ENCODE results near the gene C11orf68. TPM values are rescaled to one million over a fixed set of nuclear protein-coding genes. Genes with fewer than 3 reads are reported as not detected.

The C11orf68 gene
- total RNA-seq, 1 donor from 2014 or later, result 30.0 TPM

DNA sequence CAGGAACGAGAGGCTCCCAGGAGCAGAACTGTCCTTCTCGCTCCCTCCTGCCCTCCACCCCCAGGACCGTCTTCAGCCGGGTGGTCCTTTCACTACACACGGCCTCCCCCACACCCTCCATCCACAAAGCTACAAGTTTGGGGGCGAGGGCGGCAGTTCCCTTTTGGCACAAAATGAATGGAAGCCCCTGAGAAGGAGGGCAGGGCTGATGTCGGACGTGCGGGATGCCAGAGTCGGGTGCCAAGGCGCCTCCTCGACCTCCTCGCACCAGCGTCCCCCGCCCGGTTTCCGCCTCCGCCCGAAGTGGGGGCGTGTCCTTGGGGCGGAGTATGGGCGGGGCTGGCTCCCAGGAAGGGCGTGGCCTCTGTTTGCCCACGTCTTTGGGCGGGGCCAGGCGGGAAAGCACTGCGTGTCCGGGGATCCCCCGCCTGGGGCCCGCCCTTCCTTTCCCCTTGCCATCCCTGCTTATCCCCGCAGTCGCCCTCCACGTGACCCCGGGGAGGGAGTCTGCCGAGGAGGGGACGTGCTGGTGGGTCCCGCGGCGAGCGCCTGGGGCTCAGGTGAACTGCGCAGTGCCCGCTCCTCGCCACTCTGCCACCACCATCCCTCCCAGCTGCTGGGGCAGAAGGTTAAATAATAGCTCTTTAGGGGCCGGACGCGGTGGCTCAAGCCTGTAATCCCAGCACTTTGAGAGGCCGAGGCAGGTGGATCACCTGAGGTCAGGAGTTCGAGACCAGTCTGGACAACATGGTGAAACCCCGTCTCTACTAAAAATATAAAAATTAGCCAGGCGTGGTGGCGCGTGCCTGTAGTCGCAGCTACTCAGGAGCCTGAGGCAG lies 45.3 kb downstream of the C11orf68 start:
- DNase-seq (ENCODE audit: extremely low read depth, low read depth, low spot score), result no peak

DNA sequence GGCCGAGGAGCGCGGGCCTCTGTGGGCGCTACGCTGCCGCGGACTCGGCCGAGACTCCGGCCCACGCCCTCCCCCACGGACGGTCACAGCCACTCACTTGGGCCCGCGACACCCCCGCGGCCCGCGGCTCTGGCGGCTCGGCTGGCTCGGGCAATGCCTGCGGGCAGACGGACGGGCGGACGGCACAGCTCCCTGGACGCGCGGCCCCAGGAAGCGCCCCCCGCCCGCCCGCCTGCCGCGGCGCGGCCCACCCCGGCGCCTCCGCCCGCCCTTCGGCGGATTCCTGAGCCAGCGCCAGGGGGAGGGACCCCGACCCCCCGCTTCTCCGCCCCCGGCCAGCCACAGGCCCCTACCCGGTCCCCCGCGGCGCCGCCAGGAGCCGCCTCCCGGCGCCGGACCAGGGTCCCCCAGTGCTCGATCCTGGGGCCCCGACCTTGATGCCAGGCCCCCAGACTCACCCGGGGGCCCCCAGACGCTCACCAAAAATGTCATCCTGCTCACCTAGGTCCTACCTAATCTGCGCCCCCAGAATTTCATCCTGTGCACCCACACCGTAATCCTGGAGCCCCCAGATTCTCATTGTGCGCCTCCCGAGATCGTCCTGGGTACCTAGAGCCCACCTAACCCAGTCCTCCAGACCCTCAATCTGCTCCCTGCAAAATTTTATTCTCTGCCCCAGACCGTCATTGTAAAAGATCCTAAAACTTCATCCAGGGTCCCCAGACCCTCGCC lies 46.1 kb downstream of the C11orf68 start, which contains the start of gene EFEMP2:
Gene EFEMP2, minus strand, starts transcription at position 215 of the 732 bp plus-strand sequence. CDS start 446 bp downstream, outside the sequence.
- DNase-seq (ENCODE audit: extremely low read depth, low read depth, low spot score), result no peak

DNA sequence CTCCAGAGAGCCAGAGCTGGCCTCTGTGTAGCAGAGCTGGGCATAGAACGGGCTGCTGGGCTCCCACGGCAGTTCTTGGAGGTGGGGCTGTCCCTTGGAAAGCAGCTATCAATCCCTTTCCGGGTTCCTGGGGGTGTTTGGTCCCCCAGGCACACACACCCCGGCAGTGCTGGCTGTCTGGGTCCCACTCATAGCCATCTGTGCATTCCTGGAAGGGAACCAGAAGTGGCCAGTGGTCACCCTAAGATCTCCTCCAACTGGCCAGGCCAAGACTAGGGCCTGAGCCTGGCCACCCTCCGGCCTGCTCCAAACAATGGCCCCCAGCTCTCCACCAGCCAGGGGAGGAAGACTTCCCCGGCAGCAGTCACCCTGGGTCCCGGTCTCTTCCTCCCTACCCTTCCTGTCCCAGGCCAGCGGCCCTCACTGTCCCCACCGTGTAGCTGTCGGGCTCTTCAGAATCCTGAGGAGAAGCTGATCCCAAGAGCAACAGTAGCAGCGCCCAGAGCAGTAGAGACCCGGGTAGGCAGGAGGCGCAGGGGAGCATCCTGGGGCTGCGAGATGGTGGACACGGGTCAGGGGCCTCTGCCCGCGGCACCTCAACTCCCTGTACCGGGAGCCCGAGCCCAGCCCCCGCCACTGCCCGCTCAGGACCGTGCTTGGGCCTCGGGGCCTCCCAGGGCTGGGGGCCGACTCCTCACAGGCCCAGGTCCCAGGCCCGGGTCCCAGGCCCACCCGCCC lies 46.9 kb downstream of the C11orf68 start:
- no peak for DNase-seq (ENCODE audit: extremely low read depth, low read depth, low spot score)

DNA sequence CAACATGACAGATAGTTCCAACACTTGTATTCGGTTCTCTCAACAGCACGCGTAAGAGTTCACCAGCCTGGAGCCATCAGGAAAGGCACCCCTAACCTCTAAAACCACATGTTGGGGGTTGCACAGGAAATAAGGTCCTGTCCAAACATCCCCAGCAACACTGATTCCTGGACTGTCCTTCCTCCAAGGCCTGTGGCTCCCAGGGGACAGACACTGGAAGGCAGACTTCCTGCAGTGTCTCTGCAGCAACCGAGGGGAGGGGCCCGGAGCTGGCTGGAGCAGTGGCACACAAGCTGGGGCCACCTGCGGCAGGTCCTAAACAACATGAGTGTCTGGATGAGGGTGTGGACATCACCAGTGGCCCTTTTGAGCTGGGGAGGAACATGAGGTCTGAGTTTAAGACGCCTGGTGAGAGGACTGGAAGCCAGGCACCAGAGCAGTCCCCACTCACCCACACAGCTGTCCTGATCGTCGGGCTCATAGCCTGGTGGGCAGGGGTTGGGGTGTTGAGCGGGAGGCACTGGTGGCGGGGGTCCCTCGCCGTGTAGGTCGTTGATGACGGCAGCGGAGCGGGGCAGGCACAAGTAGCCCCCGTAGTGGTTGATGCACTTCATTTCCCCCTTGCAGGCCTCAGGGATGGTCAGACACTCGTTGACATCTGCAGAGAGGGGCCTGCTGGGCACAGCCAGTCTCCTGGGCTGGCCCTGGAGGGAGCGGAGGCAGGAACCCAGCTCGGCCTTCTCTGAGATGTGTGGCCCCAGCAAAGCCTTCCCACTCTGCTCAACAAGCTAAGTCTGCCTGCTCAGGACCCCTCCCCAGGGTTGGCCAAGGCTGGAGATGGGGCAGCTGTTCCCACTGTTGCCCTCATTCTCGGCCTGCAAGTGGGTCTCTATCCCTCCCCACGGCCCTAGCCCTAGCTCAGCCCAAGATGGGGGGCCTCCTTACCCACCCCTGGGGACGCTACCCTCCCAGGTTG lies 47.9 kb downstream of the C11orf68 start:
- DNase-seq (ENCODE audit: extremely low read depth, low read depth, low spot score), result no peak

DNA sequence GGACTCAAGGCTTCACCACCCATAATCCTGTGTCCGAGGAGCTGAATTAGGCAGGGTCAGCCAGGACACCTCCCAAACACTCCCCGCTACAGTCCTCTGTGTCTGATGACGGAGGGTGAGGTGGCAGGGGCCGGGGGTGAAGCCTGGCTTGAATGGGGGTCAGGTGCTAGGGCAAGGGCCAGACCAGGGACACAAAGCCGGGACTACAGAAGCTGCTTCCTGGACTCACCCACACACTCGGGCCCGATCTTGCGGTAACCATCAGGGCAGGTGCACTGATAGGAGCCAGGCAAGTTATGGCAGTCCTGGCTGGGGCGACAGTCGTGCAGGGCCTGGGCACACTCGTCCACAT lies 48.6 kb downstream of the C11orf68 start:
- no peak for DNase-seq (ENCODE audit: extremely low read depth, low read depth, low spot score)

DNA sequence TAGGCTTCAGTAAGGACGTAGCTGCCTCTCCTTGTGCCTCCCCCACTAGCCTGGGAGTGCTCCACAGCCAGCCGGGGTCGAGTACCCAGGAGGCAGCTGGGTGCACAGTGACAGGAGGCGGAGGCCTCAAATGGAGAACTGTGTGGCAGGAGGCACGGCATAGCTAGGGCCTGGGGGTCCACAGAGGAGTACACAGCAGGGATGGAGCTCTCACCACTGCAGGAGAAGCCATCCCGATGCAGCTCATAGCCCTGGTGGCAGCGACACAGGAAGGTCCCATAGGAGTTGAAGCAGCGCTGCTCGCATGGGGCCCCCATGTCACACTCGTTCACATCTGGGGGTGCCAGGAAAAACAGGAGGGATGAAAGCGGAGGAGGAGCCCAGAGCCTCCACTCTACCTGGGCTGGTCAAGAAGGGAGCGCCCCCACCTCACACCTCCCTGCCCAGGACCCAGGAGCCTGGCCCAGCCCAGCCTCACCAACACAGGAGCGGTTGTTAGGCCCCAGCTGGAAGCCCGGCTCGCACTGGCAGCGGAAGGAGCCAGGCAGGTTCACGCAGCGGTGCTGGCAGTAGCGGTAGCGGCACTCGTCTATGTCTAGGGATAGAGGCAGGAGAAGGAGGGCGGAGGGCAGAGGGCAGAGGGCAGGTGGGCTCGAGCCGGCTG lies 49.1 kb downstream of the C11orf68 start:
- DNase-seq (ENCODE audit: extremely low read depth, low read depth, low spot score), result no peak

DNA sequence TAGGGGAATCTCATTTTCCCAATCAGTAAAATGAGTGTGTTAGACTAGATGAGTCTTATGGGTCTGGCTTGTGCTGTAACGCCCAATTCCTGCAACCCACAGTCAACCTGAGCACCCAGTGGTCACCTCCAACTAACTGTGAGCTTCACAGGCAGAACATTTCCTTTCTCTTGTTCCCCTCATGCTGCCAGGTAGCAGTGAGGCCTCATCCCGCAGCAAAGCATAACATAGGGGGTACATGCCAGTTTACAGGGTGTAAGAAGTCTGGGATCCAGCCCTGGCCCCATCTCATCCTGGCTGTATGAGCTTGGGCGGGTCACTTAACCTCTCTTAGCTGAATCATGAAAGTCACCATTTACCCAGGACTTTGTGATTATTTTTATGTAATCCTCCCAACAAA lies 50.0 kb downstream of the C11orf68 start:
- DNase-seq (ENCODE audit: extremely low read depth, low read depth, low spot score), result no peak

DNA sequence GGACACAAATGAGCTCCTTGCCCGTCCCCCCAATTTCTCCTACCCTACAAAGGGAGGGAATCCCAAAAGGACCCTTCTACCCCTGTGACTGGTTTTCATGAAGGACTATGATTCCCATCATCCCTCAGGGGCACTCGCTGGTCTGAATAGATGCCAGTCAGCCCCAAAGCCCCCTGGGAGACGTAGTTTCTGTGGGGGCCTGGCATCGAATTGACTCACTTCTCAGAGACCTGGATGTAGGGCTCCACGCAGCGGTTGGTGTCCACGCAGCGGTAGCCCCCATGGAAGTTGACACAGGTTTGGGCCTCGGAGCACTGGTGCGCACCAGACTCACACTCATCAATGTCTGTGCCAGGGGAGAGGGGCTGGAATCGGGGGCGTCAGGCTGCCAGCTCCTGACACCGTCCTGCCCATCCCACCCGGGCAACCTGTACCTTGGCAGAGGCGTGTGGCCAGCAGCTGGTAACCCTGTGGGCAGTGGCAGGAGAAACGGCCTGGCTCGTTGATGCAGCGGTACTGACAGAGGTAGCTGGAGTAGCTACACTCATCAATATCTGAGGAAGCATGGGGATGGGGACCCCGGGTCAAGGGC lies 50.7 kb downstream of the C11orf68 start:
- no peak for DNase-seq (ENCODE audit: extremely low read depth, low read depth, low spot score)

DNA sequence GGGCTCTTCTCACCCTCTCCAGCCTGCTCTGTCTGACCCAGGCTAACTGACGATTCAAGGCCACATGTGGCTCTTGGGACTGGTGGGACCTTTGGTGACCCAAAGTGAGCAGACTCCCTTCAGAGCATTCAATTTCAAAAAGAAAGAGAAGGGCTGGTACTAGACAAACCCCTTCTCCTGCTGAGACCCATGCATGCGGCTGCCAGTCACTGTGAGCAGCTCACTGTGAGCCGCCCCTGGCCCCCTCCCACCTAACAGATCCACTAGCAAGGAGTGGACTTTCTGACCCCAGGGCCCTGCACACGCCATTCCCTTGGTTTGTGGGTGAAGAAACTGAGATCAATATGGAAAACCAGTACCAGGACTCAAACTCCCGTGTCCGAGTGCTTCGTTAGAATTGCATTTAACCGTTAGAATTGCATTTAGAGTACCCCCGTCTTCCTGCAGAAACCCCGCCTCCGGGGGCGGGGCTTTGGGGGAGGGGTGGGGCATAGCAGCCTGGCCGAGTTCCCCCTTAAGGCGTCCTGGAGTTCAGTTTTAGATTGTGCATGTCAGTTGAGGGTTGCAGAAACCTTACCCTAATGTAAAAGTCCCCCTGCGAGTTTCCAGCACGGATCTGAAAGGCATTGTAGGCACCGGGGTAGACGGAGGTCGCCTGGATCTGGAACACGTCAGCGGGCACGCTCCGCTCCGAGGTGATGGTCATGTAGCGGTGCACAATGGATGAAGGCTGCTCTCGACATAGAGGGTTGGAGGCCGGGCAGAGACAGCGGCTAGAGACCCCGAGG lies 51.4 kb downstream of the C11orf68 start:
- no peak for DNase-seq (ENCODE audit: extremely low read depth, low read depth, low spot score)

Other genes starting within 250 kb of the C11orf68 start
- 38.9 and 47.5 TPM in 2 replicates for gene KAT5, start 206.8 kb downstream of the C11orf68 start, total RNA-seq
- gene RNASEH2C, start 198.3 kb downstream of the C11orf68 start, total RNA-seq, result 76.5 and 87.6 TPM in 2 replicates
- gene AP5B1, start 138.1 kb downstream of the C11orf68 start, total RNA-seq, result 15.8 and 18.8 TPM in 2 replicates
- not detected in 2 replicates for gene OVOL1, start 132.0 kb downstream of the C11orf68 start, total RNA-seq
- 0.63 TPM in 1 of 2 replicates, not detected in the other for gene SNX32, start 85.1 kb downstream of the C11orf68 start, total RNA-seq
- 2,090 and 2,212 TPM in 2 replicates for gene CFL1, start 60.9 kb downstream of the C11orf68 start, total RNA-seq
- gene MUS81, start 58.6 kb downstream of the C11orf68 start, total RNA-seq, result 50.4 and 63.4 TPM in 2 replicates
- 81.9 TPM in 2 replicates for gene EFEMP2, start 46.3 kb downstream of the C11orf68 start, total RNA-seq
- 0.35 TPM in 1 of 2 replicates, not detected in the other for gene CTSW, start 39.2 kb downstream of the C11orf68 start, total RNA-seq
- gene FIBP, start 30.6 kb downstream of the C11orf68 start, total RNA-seq, result 131 and 158 TPM in 2 replicates
- 201 and 204 TPM in 2 replicates for gene CCDC85B, start 28.4 kb downstream of the C11orf68 start, total RNA-seq
- gene FOSL1, start 18.7 kb downstream of the C11orf68 start, total RNA-seq, result 71.4 and 97.8 TPM in 2 replicates
- 144 and 185 TPM in 2 replicates for gene DRAP1, start 364 bp upstream of the C11orf68 start, total RNA-seq
- not detected in 2 replicates for gene TSGA10IP, start 26.4 kb upstream of the C11orf68 start, total RNA-seq
- gene SART1, start 42.7 kb upstream of the C11orf68 start, total RNA-seq, result 34.8 and 60.1 TPM in 2 replicates
- 27.1 and 42.8 TPM in 2 replicates for gene EIF1AD, start 83.1 kb upstream of the C11orf68 start, total RNA-seq
- gene BANF1, start 83.4 kb upstream of the C11orf68 start, total RNA-seq, result 55.3 and 90.4 TPM in 2 replicates
- 0.29 and 0.82 TPM in 2 replicates for gene CST6, start 92.9 kb upstream of the C11orf68 start, total RNA-seq
- gene CATSPER1, start 107.4 kb upstream of the C11orf68 start, total RNA-seq, result 0.82 TPM in 1 of 2 replicates, not detected in the other
- gene GAL3ST3, start 130.1 kb upstream of the C11orf68 start, total RNA-seq, result 0.23 TPM in 1 of 2 replicates, not detected in the other
- 129 and 162 TPM in 2 replicates for gene SF3B2, start 133.3 kb upstream of the C11orf68 start, total RNA-seq
- 40.0 and 74.4 TPM in 2 replicates for gene PACS1, start 151.2 kb upstream of the C11orf68 start, total RNA-seq